SK-N-SH (cell line): ENCODE results near the gene SURF1. TPM values are rescaled to one million over a fixed set of nuclear protein-coding genes. Genes with fewer than 3 reads are reported as not detected.

Experiments used
- CTCF ChIA-PET: fragments of 300-600, 350-600 bp; formaldehyde crosslinking; extraction: SDS; loops from one replicate; lab custom pipeline; 2021; lab: Yijun Ruan, JAX
- POLR2A ChIA-PET: fragments of 350-600 bp; sonication (Branson Sonifier 250); formaldehyde crosslinking; extraction: SDS; loops from one replicate; lab custom pipeline; 2020; ENCODE audit warnings: antibody characterized with exemption, inconsistent platforms; lab: Yijun Ruan, JAX
- DNase-seq: peaks from one replicate; pipeline ENCODE4 v3.0.0; 2012
- H2AFZ ChIP-seq: fragments of 200-600 bp; sonication (generic); 2 replicates; pipeline ENCODE4 v1.8.1; 2016; ENCODE audit warnings: antibody characterized with exemption, mild to moderate bottlenecking, low read depth
- H3F3A ChIP-seq: fragments of 200-600 bp; sonication (generic); replicated peaks from 2 replicates; pipeline ENCODE3; 2016; ENCODE audit warnings: antibody characterized with exemption, mild to moderate bottlenecking; ENCODE audit not compliant: insufficient read depth
- H3K27ac ChIP-seq, 2 experiments: fragments of 200-500 bp in 1 of 2; fragments of 200-600 bp in 1 of 2; sonication (Bioruptor generic) in 1 of 2; sonication (generic), shearing (Covaris generic) in 1 of 2; 2 replicates each; pipeline versions ENCODE4 v1.5.1 to v1.6.1; 2014 to 2016; ENCODE audit warnings: low read depth in 2 of 2, inconsistent platforms in 1 of 2, low read length in 1 of 2, mild to moderate bottlenecking in 1 of 2, mixed read lengths in 1 of 2
- H3K27me3 ChIP-seq: fragments of 200-600 bp; sonication (generic), shearing (Covaris generic); 2 replicates; pipeline ENCODE4 v1.6.1; 2016; ENCODE audit warnings: mixed run types; ENCODE audit not compliant: insufficient read depth
- H3K36me3 ChIP-seq, 2 experiments: fragments of 200-500 bp in 1 of 2; fragments of 200-600 bp in 1 of 2; sonication (Bioruptor generic) in 1 of 2; sonication (generic) in 1 of 2; replicated peaks in 1 of 2; 2 replicates each; pipeline versions ENCODE3 to v1.5.1; 2014 to 2016; ENCODE audit warnings: low read length in 1 of 2, mild to moderate bottlenecking in 1 of 2; ENCODE audit not compliant: insufficient read depth in 2 of 2, control insufficient read depth in 1 of 2
- H3K4me1 ChIP-seq, 2 experiments: fragments of 200-500 bp in 1 of 2; fragments of 200-600 bp in 1 of 2; sonication (Bioruptor generic) in 1 of 2; sonication (generic), shearing (Covaris generic) in 1 of 2; 2 replicates each; pipeline versions ENCODE4 v1.5.1 to v1.6.1; 2014 to 2016; ENCODE audit warnings: low read depth in 1 of 2, low read length in 1 of 2, mixed run types in 1 of 2; ENCODE audit not compliant: insufficient read depth in 2 of 2, control insufficient read depth in 1 of 2
- H3K4me2 ChIP-seq: fragments of 200-600 bp; sonication (generic), shearing (Covaris generic); 2 replicates; pipeline ENCODE4 v1.6.1; 2017; ENCODE audit warnings: mixed run types
- H3K4me3 ChIP-seq, 2 experiments: fragments of 200-500 bp in 1 of 2; fragments of 200-600 bp in 1 of 2; sonication (Bioruptor generic) in 1 of 2; sonication (generic), shearing (Covaris generic) in 1 of 2; 2 replicates each; pipeline versions ENCODE4 v1.5.1 to v1.8.1; 2014 to 2016; ENCODE audit warnings: low read depth in 2 of 2, inconsistent platforms in 1 of 2, low read length in 1 of 2, mild to moderate bottlenecking in 1 of 2, mixed read lengths in 1 of 2, moderate library complexity in 1 of 2
- H3K79me2 ChIP-seq: fragments of 200-600 bp; sonication (generic); 2 replicates; pipeline ENCODE4 v1.8.1; 2017; ENCODE audit warnings: mild to moderate bottlenecking; ENCODE audit not compliant: insufficient read depth
- H3K9ac ChIP-seq: fragments of 200-600 bp; sonication (generic); 2 replicates; pipeline ENCODE4 v1.6.1; 2017; ENCODE audit warnings: mixed run types
- H3K9me2 ChIP-seq: fragments of 200-600 bp; sonication (generic); 2 replicates; pipeline ENCODE4 v1.6.1; 2017; ENCODE audit warnings: mixed run types
- H3K9me3 ChIP-seq: fragments of 200-600 bp; sonication (generic); 2 replicates; pipeline ENCODE4 v1.6.1; 2017; ENCODE audit warnings: mixed run types, mild to moderate bottlenecking, moderate library complexity
- H4K20me1 ChIP-seq: fragments of 200-600 bp; sonication (generic); 2 replicates; pipeline ENCODE4 v1.6.1; 2017; ENCODE audit warnings: mild to moderate bottlenecking, mixed run types; ENCODE audit not compliant: insufficient read depth
- EZH2phosphoT487 ChIP-seq: fragments of 200-600 bp; sonication (generic); IDR thresholded peaks from 2 replicates; pipeline ENCODE4 v1.6.1; 2017; ENCODE audit warnings: low read depth, mixed run types, mild to moderate bottlenecking, antibody characterized with exemption, moderate library complexity, borderline replicate concordance
- FOSL2 ChIP-seq: IDR thresholded peaks from 2 replicates; pipeline ENCODE4 v1.4.0; 2012; ENCODE audit warnings: low read depth, mild to moderate bottlenecking, moderate library complexity, borderline replicate concordance
- FOXM1 ChIP-seq: IDR thresholded peaks from 2 replicates; pipeline ENCODE4 v1.4.0; 2012; ENCODE audit warnings: low read depth, mild to moderate bottlenecking
- GABPA ChIP-seq: IDR thresholded peaks from 2 replicates; pipeline ENCODE4 v1.4.0; 2012; ENCODE audit warnings: low read depth, mild to moderate bottlenecking
- MAX ChIP-seq: IDR thresholded peaks from 2 replicates; pipeline ENCODE4 v1.4.0; 2012; ENCODE audit warnings: low read depth
- NFIC ChIP-seq: IDR thresholded peaks from 2 replicates; pipeline ENCODE4 v1.4.0; 2012; ENCODE audit warnings: borderline replicate concordance
- PBX3 ChIP-seq: IDR thresholded peaks from 2 replicates; pipeline ENCODE4; 2012
- RAD21 ChIP-seq: IDR thresholded peaks from 2 replicates; pipeline ENCODE4 v1.6.1; 2012; ENCODE audit warnings: mild to moderate bottlenecking, low read length
- RCOR1 ChIP-seq: fragments of 150-350 bp; IDR thresholded peaks from 2 replicates; pipeline ENCODE4 v1.6.1; 2017; ENCODE audit warnings: antibody characterized with exemption, low read length
- REST ChIP-seq: IDR thresholded peaks from 2 replicates; pipeline ENCODE4 v1.6.1; 2012; ENCODE audit warnings: mild to moderate bottlenecking, low read depth, low read length, moderate library complexity
- RXRA ChIP-seq: IDR thresholded peaks from 2 replicates; pipeline ENCODE4 v1.4.0; 2012; ENCODE audit warnings: low read depth, mild to moderate bottlenecking, borderline replicate concordance
- SIN3A ChIP-seq: IDR thresholded peaks from 2 replicates; pipeline ENCODE4 v1.6.1; 2012; ENCODE audit warnings: low read depth, mild to moderate bottlenecking, low read length, moderate library complexity, borderline replicate concordance
- TEAD4 ChIP-seq: IDR thresholded peaks from 2 replicates; pipeline ENCODE4 v1.4.0; 2012; ENCODE audit warnings: mild to moderate bottlenecking, borderline replicate concordance; ENCODE audit not compliant: insufficient read depth
- USF1 ChIP-seq: IDR thresholded peaks from 2 replicates; pipeline ENCODE4 v1.4.0; 2012; ENCODE audit warnings: low read depth, borderline replicate concordance
- USF2 ChIP-seq: fragments of 150-350 bp; IDR thresholded peaks from 2 replicates; pipeline ENCODE4 v1.6.1; 2017; ENCODE audit warnings: antibody characterized with exemption, low read length, low read depth, borderline replicate concordance
- WGBS: methylation state at CpG from one replicate; pipeline ENCODE4 v1.1.6; 2017; ENCODE audit warnings: low lambda C conversion rate; 5-methylcytosine and 5-hydroxymethylcytosine counted together
- polyA plus RNA-seq, 3 experiments: library from polyadenylated mRNA; depleted of rRNA; stranded (reverse); fragments of >200 nt; gene quantifications; 2 replicates each; pipeline ENCODE4 v1.2.3, GENCODE V29; 2012
- TF ChIP-seq, protein P1 (sequence below): IDR thresholded peaks from 2 replicates; pipeline ENCODE4 v1.4.0; 2012; ENCODE audit warnings: low read depth, borderline replicate concordance

Gene SURF1
- polyA plus RNA-seq, 1 of the 3 experiments (the other 2 are of a cell fraction): 103 TPM

- H3K27ac ChIP-seq: no peak overlapping the region
- no peak overlapping the region for H3K9ac ChIP-seq
- TF ChIP-seq RAD21 (no peak), FOXM1 (no peak), USF2 (no peak), RCOR1 (no peak), RXRA (no peak), NFIC (no peak), MAX (no peak), SIN3A (no peak), PBX3 (no peak), USF1 (no peak), EZH2phosphoT487 (no peak), REST (no peak), TEAD4 (no peak), FOSL2 (no peak), GABPA (no peak)
- TF ChIP-seq, protein P1, sequence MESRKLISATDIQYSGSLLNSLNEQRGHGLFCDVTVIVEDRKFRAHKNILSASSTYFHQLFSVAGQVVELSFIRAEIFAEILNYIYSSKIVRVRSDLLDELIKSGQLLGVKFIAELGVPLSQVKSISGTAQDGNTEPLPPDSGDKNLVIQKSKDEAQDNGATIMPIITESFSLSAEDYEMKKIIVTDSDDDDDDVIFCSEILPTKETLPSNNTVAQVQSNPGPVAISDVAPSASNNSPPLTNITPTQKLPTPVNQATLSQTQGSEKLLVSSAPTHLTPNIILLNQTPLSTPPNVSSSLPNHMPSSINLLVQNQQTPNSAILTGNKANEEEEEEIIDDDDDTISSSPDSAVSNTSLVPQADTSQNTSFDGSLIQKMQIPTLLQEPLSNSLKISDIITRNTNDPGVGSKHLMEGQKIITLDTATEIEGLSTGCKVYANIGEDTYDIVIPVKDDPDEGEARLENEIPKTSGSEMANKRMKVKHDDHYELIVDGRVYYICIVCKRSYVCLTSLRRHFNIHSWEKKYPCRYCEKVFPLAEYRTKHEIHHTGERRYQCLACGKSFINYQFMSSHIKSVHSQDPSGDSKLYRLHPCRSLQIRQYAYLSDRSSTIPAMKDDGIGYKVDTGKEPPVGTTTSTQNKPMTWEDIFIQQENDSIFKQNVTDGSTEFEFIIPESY: no peak
- no peaks in the 10 kb centered on the region for H3K9me3 ChIP-seq
- H3K4me3 ChIP-seq: no peak overlapping the region
- H3K27me3 ChIP-seq: no peaks in the 10 kb centered on the region
- H3K4me2 ChIP-seq: no peak overlapping the region
- H3F3A ChIP-seq: peaks cover 9% of the 10 kb centered on the region
- peaks cover 17% of the 10 kb centered on the region for H4K20me1 ChIP-seq
- DNase-seq: no peak
- peaks cover 0 to 5% of the 10 kb centered on the region in 2 experiments for H3K36me3 ChIP-seq
- peaks cover 5 to 7% of the 10 kb centered on the region in 2 experiments; a peak in 2 of 4 replicates for H3K4me1 ChIP-seq
- no peaks in the 10 kb centered on the region for H3K9me2 ChIP-seq
- peaks cover 27% of the 10 kb centered on the region for H3K79me2 ChIP-seq
- CTCF ChIA-PET: interaction anchor here (1.7 kb wide), 1 partner anchor 108 kb away, joined by 5 read pairs; no protein-coding TSS in a partner anchor
- POLR2A ChIA-PET: interaction anchor here (0.6 kb wide), 1 partner anchor 12 kb away, joined by 3 read pairs; no protein-coding TSS in a partner anchor
- no peak overlapping the region for H2AFZ ChIP-seq
- WGBS: 100% methylated on average over 1 of the region's 1 CpG
Observed at GRCh38 chr9:133378408-133378962, 22.2 kb upstream of the SURF1 start.
